ENCODE data around the gene NDUFB5. TPM values are rescaled to one million over a fixed set of nuclear protein-coding genes. Genes with fewer than 3 reads are reported as not detected.

Gene NDUFB5
- total RNA-seq, 1 donor: 135 TPM

- DNase-seq (ENCODE audit: low read depth): no peak
- H3K4me3 ChIP-seq (ENCODE audit: low read depth, low read length): no peak overlapping the region
- TF ChIP-seq CTCF (IDR thresholded peaks at IDR 0.05; ENCODE audit: insufficient read depth, low read length): no peak
Measured at GRCh38 chr3:179672918-179673317, 68.3 kb downstream of the NDUFB5 start.

GRCh38 chr3:179673523-179673922 lies 68.9 kb downstream of the NDUFB5 start:
- no peak overlapping the region for H3K4me3 ChIP-seq (ENCODE audit: low read depth, low read length)
- no peak for TF ChIP-seq CTCF (IDR thresholded peaks at IDR 0.05; ENCODE audit: insufficient read depth, low read length)
- DNase-seq (ENCODE audit: low read depth): no peak

GRCh38 chr3:179676081-179676480 lies 71.5 kb downstream of the NDUFB5 start:
- no peak for DNase-seq (ENCODE audit: low read depth)
- no peak overlapping the region for H3K4me3 ChIP-seq (ENCODE audit: low read depth, low read length)
- no peak for TF ChIP-seq CTCF (IDR thresholded peaks at IDR 0.05; ENCODE audit: insufficient read depth, low read length)

Small RNA genes lying within 50 kb of the gene (small RNA-seq; reads per million reads assigned to genes)
- gene AC090425.1: not detected
- not detected for gene RF01210

Other genes starting within 250 kb of the NDUFB5 start
- gene GNB4, start 153.3 kb upstream of the NDUFB5 start, total RNA-seq (ENCODE audit: low replicate concordance): 50.5 and 63.4 TPM in 2 replicates
- gene ACTL6A, start 41.9 kb upstream of the NDUFB5 start, total RNA-seq (ENCODE audit: low replicate concordance): 72.8 and 154 TPM in 2 replicates
- 40.6 and 43.7 TPM in 2 replicates for gene MRPL47, start 156 bp upstream of the NDUFB5 start, total RNA-seq (ENCODE audit: low replicate concordance)
- 14.4 and 36.8 TPM in 2 replicates for gene USP13, start 48.2 kb downstream of the NDUFB5 start, total RNA-seq (ENCODE audit: low replicate concordance)